Natural killer cell treated with Interleukin-12 subunit alpha and Interleukin-12 subunit beta and Interleukin-15 and Interleukin-18, amount 100 ng/mL, for 72 hours (primary cell): Measurements from ENCODE around the gene VSIG10L2. TPM values are rescaled to one million over a fixed set of nuclear protein-coding genes. Genes with fewer than 3 reads are reported as not detected.

Experiments used
- ATAC-seq, 2 donors: fragments of 150-1000 bp; cut with Tn5 transposase in 1 of 2; sonication (Bioruptor Pico), chemical (Tn5 transposase) in 1 of 2; 2 replicates each; pipeline ENCODE4 v1.10.0; 2021
- DNase-seq: peaks from one replicate; pipeline ENCODE4 v3.0.0; 2022; ENCODE audit warnings: low spot score
- H3K27ac Mint-ChIP-seq, 2 donors: 1 replicate in 1 of 2; 2 replicates in 1 of 2; pipeline ENCODE4 v1.8.0; 2022; ENCODE audit warnings: mixed read lengths in 2 of 2, mild to moderate bottlenecking in 1 of 2, moderate library complexity in 1 of 2
- H3K27me3 Mint-ChIP-seq, 2 donors: 1 replicate in 1 of 2; 2 replicates in 1 of 2; pipeline ENCODE4 v1.8.0; 2022; ENCODE audit warnings: mixed read lengths in 2 of 2
- H3K36me3 Mint-ChIP-seq: one replicate; pipeline ENCODE4 v1.8.0; 2022; ENCODE audit warnings: mixed read lengths
- H3K4me1 Mint-ChIP-seq, 2 donors: 1 replicate in 1 of 2; 2 replicates in 1 of 2; pipeline ENCODE4 v1.8.0; 2022; ENCODE audit warnings: low read depth in 2 of 2, mixed read lengths in 2 of 2, mild to moderate bottlenecking in 1 of 2
- H3K4me3 Mint-ChIP-seq: one replicate; pipeline ENCODE4 v1.8.0; 2022; ENCODE audit warnings: mixed read lengths
- H3K9me3 Mint-ChIP-seq: 2 replicates; pipeline ENCODE4 v1.8.0; 2022; ENCODE audit warnings: mixed read lengths
- total RNA-seq, 2 donors: library from RNA; stranded (reverse); gene quantifications; one replicate each; pipeline ENCODE4 v1.2.3, GENCODE V29; 2022

The VSIG10L2 gene
- total RNA-seq, 2 donors from 2014 or later, result not detected

- Mint-ChIP-seq H3K27me3 (peaks cover 0 to 9% of the 10 kb centered on the region in 2 donors), H3K27ac (no peak overlapping the region), H3K9me3 (no peaks in the 10 kb centered on the region), H3K4me3 (no peak overlapping the region), H3K4me1 (no peaks in the 10 kb centered on the region), H3K36me3 (no peaks in the 10 kb centered on the region)
- DNase-seq (no peak), ATAC-seq (no peak)
Observed at GRCh38 chr11:125947419-125948277, 1.8 kb downstream of the VSIG10L2 start.

DNA sequence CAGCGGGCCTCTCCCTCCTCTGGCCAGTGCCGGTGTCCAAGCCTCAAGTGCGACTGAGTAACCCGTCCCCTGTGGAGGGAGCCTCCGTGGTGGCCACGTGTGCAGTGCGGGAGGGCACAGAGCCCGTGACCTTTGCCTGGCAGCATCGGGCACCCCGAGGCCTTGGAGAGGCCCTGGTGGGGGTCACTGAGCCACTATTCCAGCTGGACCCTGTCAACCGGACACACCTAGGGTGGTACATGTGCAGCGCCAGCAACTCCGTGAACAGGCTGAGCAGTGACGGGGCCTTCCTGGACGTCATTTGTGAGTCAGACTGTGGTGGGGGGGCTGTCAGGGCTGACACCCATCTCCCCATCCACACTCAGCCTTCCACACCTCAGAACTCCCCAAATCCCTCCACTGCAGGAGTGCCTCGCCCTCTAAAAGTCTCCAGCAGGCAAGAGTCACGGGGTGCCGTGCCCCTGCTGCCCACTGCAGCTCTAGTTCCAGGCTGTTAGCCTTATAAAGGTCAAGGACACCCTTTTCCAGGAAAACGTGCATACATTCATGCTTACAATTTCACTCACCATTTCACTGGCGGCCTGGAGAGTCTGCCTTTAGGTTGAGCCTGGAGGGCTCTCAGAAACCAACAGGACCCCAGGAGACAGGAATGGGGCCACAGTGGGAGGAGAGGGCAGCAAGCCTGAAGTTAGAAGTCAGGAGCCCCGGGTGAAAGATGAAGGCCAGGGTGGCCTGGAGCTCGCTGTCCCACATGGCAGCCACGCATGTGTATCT is 2.6 kb downstream of the VSIG10L2 start:
- no peaks in the 10 kb centered on the region for H3K36me3 Mint-ChIP-seq
- H3K4me1 Mint-ChIP-seq, result no peaks in the 10 kb centered on the region
- no peak for ATAC-seq
- no peak for DNase-seq
- no peak overlapping the region for H3K4me3 Mint-ChIP-seq
- peaks cover 0 to 9% of the 10 kb centered on the region in 2 donors for H3K27me3 Mint-ChIP-seq
- H3K27ac Mint-ChIP-seq, result no peak overlapping the region
- H3K9me3 Mint-ChIP-seq, result no peaks in the 10 kb centered on the region

DNA sequence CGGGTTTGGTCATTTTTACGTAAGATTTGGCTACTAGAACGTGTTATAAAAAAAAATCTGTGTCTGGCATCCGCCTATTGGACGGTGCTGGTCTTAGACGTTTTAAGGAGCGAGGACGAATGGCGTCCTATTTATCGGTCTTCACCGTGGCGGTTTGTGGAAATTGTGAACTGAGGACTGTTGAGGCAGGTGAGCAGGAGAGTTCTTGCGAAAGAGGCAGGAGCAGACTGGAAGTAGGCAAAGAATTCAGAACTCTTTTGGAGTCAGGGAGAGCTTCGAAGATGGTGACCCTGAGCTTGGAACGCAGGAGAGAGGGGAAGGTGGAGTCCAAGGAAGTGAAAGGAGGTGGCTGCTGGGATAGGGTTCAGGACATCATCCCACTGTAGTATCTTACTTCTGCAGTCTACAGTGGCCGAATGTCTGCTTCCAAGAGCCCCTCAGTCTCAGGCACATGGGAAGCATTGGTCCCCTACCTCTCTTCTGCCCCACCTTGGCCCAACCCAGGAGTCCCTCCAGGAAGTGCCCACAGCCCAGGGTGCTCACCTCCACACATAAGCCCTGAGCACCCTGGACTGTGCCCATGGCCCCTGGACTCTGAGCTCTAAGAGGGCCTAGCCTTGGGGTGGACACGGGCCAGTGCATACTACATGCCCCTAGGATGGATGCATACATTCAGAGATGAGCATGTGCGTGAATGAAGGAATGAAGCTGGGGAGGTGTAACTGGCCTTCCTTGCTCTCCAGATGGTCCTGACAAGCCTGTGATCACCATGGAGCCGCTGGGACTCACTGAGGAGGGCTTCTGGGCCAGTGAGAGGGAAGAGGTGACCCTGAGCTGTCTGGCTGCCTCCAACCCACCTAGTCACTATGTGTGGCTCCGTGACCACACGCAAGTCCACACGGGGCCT is 3.7 kb downstream of the VSIG10L2 start:
- peaks cover 0 to 6% of the 10 kb centered on the region in 2 donors for H3K27me3 Mint-ChIP-seq
- no peak overlapping the region for H3K27ac Mint-ChIP-seq
- no peaks in the 10 kb centered on the region for H3K36me3 Mint-ChIP-seq
- no peak overlapping the region for H3K4me3 Mint-ChIP-seq
- no peaks in the 10 kb centered on the region for H3K9me3 Mint-ChIP-seq
- no peaks in the 10 kb centered on the region for H3K4me1 Mint-ChIP-seq
- ATAC-seq (peak in 1 of 2 donors; percentile 30), DNase-seq (no peak)

DNA sequence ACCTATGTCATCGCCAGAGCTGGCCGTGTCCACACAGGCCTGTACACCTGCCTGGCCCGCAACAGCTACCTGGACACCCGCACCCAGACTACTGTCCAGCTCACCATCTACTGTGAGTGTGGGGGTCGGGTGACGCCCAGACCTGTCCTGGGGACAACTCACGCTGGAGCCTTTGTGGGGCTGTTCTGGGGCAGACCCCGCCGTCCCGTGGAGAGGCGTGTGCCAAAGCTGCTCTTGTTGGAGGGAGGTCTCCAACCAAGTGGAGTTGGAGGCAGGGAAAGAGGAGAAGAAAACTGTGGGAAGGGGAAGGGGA is 4.3 kb downstream of the VSIG10L2 start:
- no peaks in the 10 kb centered on the region for H3K4me1 Mint-ChIP-seq
- H3K9me3 Mint-ChIP-seq, result no peaks in the 10 kb centered on the region
- DNase-seq (no peak), ATAC-seq (peak in 1 of 2 donors; percentile 9)
- no peak overlapping the region for H3K4me3 Mint-ChIP-seq
- H3K27ac Mint-ChIP-seq, result no peak overlapping the region
- peaks cover 0 to 5% of the 10 kb centered on the region in 2 donors for H3K27me3 Mint-ChIP-seq
- H3K36me3 Mint-ChIP-seq, result no peaks in the 10 kb centered on the region

DNA sequence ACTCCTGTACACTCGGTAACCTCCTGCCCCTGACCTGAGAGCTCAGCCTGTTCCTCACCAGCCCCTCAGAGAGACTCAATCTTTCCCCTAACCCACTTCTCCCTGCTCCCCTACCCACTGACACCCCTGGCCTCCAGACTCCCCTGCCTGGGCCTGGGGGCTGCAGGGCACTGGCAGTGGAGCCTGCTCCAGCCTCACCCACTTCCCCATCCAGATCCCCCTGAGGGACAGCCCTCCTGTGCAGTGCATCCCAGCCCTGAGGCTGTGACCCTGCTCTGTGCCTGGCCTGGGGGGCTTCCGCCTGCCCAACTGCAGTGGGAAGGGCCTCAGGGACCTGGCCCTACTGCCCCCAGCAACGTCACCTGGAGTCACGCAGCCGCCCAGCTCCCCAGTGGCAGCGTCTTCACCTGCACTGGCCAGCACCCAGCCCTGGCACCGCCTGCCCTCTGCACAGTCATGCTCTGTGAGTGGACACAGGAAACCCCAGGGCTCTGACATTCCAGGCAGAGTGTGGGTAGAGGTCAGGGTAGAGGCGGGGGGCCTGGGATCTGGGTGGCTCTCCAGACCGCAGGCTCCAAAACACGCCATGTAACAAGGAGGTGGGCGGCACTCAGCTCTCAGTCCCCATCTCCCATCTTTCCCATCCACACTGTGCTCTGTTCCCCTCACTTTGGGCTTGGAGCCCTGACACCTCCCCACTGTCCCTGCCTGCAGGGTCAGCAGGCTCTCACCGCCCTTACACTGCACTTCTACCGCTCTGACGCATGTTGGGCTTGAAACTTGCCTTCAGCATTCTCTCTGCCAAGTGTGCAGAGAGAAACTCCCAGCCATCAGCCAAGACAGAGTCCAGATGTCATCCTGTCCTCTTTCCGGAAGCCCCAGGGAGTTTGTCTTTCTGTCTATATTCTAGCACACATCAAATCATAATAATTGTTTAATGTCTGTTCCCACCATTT is 5.1 kb downstream of the VSIG10L2 start:
- Mint-ChIP-seq H3K27ac (no peak overlapping the region), H3K4me1 (no peaks in the 10 kb centered on the region), H3K36me3 (no peaks in the 10 kb centered on the region), H3K27me3 (peaks cover 0 to 5% of the 10 kb centered on the region in 2 donors), H3K4me3 (no peak overlapping the region), H3K9me3 (no peaks in the 10 kb centered on the region)
- DNase-seq (no peak), ATAC-seq (no peak)

DNA sequence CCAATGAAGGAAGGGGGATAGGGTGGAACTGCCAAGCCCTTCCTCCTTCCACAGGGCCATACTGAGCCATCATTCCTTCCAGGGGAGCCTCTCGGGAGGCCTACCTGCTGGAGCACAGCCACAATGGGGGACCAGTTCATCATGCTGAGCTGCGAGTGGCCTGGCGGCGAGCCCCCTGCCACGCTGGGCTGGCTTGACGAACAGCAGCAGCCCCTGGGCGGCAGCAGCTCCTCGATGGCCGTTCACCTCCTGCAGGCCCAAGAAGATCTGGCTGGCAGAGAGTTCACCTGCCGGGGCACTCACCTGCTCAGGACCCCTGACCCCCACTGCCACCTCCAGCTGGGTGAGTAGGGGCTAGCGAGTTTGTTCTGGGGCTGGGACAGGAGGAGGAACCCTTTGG is 5.9 kb downstream of the VSIG10L2 start:
- Mint-ChIP-seq H3K27me3 (peaks cover 0 to 5% of the 10 kb centered on the region in 2 donors), H3K9me3 (no peaks in the 10 kb centered on the region), H3K36me3 (no peaks in the 10 kb centered on the region), H3K4me3 (no peak overlapping the region), H3K27ac (no peak overlapping the region), H3K4me1 (no peaks in the 10 kb centered on the region)
- DNase-seq, result no peak
- no peak for ATAC-seq

GRCh38 chr11:125952559-125952958 is 6.7 kb downstream of the VSIG10L2 start:
- no peaks in the 10 kb centered on the region for H3K9me3 Mint-ChIP-seq
- no peaks in the 10 kb centered on the region for H3K36me3 Mint-ChIP-seq
- peaks cover 0 to under 1% of the 10 kb centered on the region in 2 donors for H3K4me1 Mint-ChIP-seq
- H3K4me3 Mint-ChIP-seq, result no peak overlapping the region
- ATAC-seq (no peak), DNase-seq (no peak)
- H3K27ac Mint-ChIP-seq, result no peak overlapping the region
- H3K27me3 Mint-ChIP-seq, result peaks cover 2 to 6% of the 10 kb centered on the region in 2 donors

DNA sequence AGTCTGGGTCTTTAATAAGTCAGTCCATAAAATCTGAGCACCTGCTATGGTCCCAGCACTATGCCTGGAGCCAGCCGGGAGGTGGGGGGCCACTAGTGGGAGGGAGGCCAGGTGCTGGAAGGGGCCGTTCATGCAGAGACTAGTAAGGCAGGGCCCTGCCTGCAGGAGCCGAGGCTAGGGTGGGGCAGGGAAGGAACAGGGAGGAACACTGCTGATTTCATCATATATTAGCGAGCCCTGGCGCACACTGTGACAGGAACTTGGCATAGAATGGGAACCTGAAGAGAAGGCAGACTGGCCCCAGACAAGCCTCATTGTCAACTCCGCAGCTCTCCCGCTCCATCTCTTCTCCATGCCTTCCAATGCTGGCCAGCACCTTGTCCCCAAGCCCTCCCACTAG is 7.1 kb downstream of the VSIG10L2 start:
- Mint-ChIP-seq H3K4me3 (no peak overlapping the region), H3K9me3 (no peaks in the 10 kb centered on the region), H3K36me3 (no peaks in the 10 kb centered on the region), H3K27ac (no peak overlapping the region), H3K4me1 (peaks cover 0 to 4% of the 10 kb centered on the region in 2 donors), H3K27me3 (peaks cover 6 to 10% of the 10 kb centered on the region in 2 donors)
- ATAC-seq (no peak), DNase-seq (no peak)

DNA sequence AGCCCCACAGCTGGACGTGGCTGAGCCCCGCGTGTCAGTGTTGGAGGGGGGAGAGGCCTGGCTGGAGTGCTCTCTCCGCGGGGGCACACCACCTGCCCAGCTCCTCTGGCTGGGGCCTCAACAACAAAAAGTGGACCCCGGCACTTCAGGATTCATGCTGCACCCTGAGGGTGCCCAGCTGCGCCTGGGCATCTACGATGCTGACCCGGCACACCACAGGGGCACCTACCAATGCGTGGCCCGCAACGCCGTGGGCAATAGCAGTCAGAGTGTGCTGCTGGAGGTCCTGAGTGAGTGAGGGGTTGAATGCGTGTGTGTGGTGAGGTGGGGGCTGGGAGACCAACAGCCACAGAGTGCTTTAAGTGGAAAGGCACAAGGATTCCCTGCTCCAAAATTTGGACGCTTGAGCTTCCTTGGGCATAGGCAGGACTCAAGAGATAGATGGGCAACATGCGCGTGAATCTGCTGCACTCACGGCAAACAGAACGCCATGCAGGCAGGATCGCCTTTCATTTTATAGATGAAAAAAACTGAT is 7.6 kb downstream of the VSIG10L2 start:
- no peak for DNase-seq

GRCh38 chr11:125954123-125954944 is 8.5 kb downstream of the VSIG10L2 start:
- DNase-seq (no peak), ATAC-seq (no peak)
- H3K9me3 Mint-ChIP-seq, result no peaks in the 10 kb centered on the region
- no peaks in the 10 kb centered on the region for H3K36me3 Mint-ChIP-seq
- H3K4me1 Mint-ChIP-seq, result peaks cover 0 to 4% of the 10 kb centered on the region in 2 donors
- no peak overlapping the region for H3K27ac Mint-ChIP-seq
- no peak overlapping the region for H3K4me3 Mint-ChIP-seq
- peaks cover 7 to 8% of the 10 kb centered on the region in 2 donors for H3K27me3 Mint-ChIP-seq

More for the DNA sequence above, 7.6 kb downstream of the VSIG10L2 start:
- Mint-ChIP-seq H3K27me3 (peaks cover 7 to 10% of the 10 kb centered on the region in 2 donors), H3K36me3 (no peaks in the 10 kb centered on the region), H3K4me3 (no peak overlapping the region), H3K27ac (no peak overlapping the region), H3K9me3 (no peaks in the 10 kb centered on the region), H3K4me1 (peaks cover 0 to 4% of the 10 kb centered on the region in 2 donors)
- ATAC-seq, result no peak

DNA sequence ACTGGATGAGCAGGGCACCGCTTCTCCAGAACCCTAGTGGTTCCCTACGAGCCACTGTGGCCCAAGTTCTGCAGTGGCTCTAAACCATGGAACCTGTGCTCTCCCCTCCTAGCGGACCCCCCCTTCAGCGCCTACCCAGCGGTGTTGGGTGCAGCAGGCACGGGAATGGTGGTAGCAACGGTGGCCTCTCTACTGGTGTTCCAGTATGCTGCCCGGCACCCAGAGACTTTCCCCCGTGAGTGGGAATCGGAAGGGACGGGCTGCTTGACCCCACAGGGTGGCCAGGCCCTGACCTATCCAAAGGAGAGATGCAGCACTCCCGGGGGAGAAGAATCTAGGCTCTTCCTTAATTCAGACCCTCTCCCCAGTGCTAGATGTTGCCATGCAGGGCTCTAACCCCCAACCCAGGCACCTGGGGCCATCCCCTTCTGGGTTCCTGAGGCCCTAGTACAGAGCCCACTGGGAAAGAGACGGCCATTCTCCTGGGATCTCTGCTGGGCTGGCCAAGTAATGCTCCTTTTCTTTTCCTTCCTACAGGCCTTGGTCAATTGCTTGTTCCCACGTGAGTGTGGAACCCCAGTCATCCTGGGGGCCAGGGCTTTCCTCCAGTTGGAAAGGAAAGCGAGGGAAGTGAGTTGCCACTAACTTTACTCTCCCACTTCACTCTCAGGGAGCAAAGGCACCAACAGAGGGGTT is 9.2 kb downstream of the VSIG10L2 start:
- H3K36me3 Mint-ChIP-seq, result no peaks in the 10 kb centered on the region
- DNase-seq (no peak), ATAC-seq (no peak)
- H3K27ac Mint-ChIP-seq, result no peak overlapping the region
- H3K4me3 Mint-ChIP-seq, result no peak overlapping the region
- peaks cover 0 to 4% of the 10 kb centered on the region in 2 donors for H3K4me1 Mint-ChIP-seq
- no peaks in the 10 kb centered on the region for H3K9me3 Mint-ChIP-seq
- H3K27me3 Mint-ChIP-seq, result peaks cover 7% of the 10 kb centered on the region in 2 donors
